GM19193 (cell line): ENCODE data around the gene TNFRSF25.

Experiments used
- POLR2A ChIP-seq: IDR thresholded peaks from 4 replicates; pipeline ENCODE4 v1.6.1; 2011; ENCODE audit not compliant: insufficient read depth, insufficient read length; ENCODE audit errors: extremely low read depth

TNFRSF25 gene

DNA sequence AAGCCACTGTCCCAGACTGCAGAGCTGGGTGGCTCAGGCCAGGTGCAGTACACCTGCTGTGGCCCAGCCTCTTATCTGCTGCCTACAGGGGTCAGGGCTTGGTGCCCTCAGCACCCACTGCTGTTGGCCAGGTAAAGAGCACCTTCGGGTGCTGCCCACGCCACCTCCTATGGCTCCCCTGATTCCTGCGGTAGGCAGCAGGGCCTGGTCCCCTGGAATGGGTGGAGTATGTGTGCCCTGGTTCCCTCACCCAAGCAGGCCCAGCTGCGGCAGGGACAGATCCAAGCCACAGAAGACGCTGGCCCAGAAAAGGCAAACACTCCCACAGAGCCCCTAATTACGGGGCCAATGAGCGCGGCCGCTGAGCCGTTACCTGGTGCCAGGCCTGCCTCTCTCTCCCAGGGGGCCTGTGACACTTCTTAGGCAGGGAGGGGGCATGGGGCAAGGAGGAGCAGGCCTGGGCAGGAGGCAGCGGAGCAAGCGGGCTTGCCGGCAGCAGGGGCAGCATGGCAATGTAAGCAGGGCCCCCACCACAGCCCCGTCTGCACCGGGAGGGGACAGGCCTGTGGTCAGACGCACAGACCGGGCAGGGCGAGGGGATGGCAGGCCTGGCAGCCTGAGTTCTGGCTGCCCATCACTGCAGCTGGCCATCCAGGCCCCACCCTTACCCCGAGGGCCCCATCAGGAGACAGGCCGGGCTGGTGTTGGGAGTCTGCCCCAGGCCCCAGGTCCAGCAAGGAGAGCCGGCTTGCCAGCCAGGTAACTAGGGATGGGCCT, 22.4 kb downstream of the TNFRSF25 start:
- TF ChIP-seq POLR2A: no peak

GRCh38 chr1:6441586-6441985, 24.4 kb downstream of the TNFRSF25 start:
- TF ChIP-seq POLR2A: no peak

- TF ChIP-seq POLR2A: no peak
These were observed 25.5 kb downstream of the TNFRSF25 start for GRCh38 chr1:6440198-6441126.

DNA sequence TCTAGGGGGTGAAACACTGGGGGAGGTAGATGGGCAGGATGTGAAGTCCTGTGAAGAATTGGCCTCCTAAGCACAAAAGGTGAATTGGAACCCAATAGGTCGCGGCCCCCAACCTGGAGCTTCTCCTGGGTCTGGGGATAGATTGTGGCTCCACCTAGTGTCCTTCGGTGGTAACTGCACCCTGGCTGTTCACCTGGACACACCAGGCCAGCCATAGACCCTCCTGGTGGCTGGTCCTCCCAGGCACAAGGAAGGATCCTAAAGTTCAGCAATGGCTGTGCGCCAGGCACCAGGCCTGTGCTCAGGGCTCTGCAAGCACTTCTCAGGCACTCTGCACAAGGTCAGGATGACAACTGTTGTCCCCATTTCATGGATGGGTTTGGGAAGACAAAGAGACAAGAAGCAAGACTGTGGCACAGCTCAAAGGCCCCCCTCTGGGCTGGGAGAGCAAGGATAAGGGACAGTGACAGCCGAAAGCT, 27.9 kb downstream of the TNFRSF25 start:
- no peak for TF ChIP-seq POLR2A

DNA sequence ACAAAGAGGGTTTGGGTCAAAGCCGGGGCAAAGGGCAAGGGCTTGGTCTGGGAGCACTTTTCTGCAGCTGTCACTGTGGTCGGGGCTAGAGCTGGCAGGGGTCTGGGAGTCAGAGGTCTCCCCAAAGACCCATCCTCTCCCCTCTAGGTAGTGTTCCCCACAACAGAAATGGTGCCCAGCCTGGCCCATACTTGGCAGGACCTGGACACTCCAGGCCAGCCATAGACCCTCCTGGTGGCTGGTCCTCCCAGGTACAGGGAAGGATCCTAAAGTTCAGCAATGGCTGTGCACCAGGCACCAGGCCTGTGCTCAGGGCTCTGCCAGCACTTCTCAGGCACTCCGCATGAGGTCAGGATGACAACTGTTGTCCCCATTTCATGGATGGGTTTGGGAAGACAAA, 30.4 kb downstream of the TNFRSF25 start:
- TF ChIP-seq POLR2A: no peak

DNA sequence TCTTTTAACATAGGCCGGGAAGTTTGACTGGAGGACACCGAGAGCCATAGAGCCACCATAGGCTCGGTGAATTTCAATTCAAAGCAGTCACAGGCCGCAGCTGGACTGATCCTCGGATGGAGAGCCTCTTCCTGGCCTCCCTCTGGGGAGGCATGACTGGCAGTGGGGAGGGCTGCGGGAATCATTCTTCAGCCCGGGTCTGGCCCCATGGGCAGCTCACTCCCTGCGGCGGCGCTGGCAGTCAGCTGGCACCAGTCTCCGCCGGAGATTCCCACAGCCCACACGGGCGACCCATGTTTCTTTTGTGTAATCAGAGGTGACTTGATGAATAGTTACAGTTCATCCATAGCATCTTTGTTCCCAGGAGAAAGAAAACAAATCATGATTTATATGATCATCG, 30.8 kb downstream of the TNFRSF25 start:
- no peak for TF ChIP-seq POLR2A

GRCh38 chr1:6434186-6434585, 31.8 kb downstream of the TNFRSF25 start:
- TF ChIP-seq POLR2A: no peak

GRCh38 chr1:6427441-6428390, 38.3 kb downstream of the TNFRSF25 start:
- TF ChIP-seq POLR2A: no peak

DNA sequence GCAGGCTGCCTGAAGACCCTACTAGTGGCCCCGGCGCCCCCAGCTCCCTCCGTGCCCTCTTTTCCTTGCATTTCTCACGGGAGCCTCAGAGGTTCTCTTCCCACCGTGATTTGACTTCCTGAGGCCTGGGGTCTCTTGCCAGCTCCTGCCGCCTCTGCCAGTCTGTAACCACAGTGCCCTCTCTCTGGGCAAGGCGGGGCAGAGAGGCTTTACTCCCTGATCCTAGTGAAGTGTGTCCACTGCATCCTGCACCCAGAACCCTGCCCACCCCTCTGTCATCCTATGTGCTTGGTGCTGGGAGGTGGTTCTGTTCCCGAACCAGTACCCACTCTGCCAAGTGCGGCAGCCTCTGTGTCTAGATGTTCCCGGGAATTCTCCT, 39.0 kb downstream of the TNFRSF25 start:
- no peak for TF ChIP-seq POLR2A

- no peak for TF ChIP-seq POLR2A
These were observed 39.5 kb downstream of the TNFRSF25 start for GRCh38 chr1:6426277-6426971.

- no peak for TF ChIP-seq POLR2A
These were observed 40.3 kb downstream of the TNFRSF25 start for GRCh38 chr1:6425658-6426057.

- no peak for TF ChIP-seq POLR2A
These were observed 41.1 kb downstream of the TNFRSF25 start, which contains the start of gene ESPN for GRCh38 chr1:6424619-6425593. Gene ESPN, plus strand, starts transcription at chr1:6424776. Its CDS starts 180 bp downstream, at chr1:6424956.
